K562 (cell line): ENCODE data around the gene FMC1. TPM values are rescaled to one million over a fixed set of nuclear protein-coding genes. Genes with fewer than 3 reads are reported as not detected.

Source experiments
- CBFA2T3 ChIP-seq: fragments of 450-650 bp; IDR thresholded peaks from 2 replicates; pipeline ENCODE4 v1.6.1; 2017
- ESRRA ChIP-seq: fragments of 450-650 bp; IDR thresholded peaks from 2 replicates; pipeline ENCODE4 v1.6.1; 2014; ENCODE audit warnings: low read depth, mild to moderate bottlenecking, moderate library complexity, borderline replicate concordance
- FOXP4 ChIP-seq: sonication (generic); formaldehyde crosslinking; IDR thresholded peaks from 2 replicates; pipeline ENCODE4 v1.8.0; 2022; ENCODE audit warnings: mild to moderate bottlenecking, missing genetic modification reagents, borderline replicate concordance
- PATZ1 ChIP-seq: fragments of 250-450 bp; sonication (Bioruptor Pico); IDR thresholded peaks from 2 replicates; pipeline ENCODE4 v1.5.0; 2020; ENCODE audit warnings: mild to moderate bottlenecking, borderline replicate concordance
- RFX7 ChIP-seq: fragments of 250-450 bp; sonication (Bioruptor Pico); IDR thresholded peaks from 2 replicates; pipeline ENCODE4 v1.5.1; 2021; ENCODE audit warnings: mild to moderate bottlenecking
- TEAD1 ChIP-seq, 2 experiments: fragments of 450-650 bp in 1 of 2; sonication (generic) in 1 of 2; formaldehyde crosslinking; IDR thresholded peaks; 2 replicates each; pipeline versions ENCODE4 v1.4.0 to v1.8.0; 2020 to 2022; ENCODE audit warnings: mild to moderate bottlenecking in 2 of 2, missing genetic modification reagents in 1 of 2
- VEZF1 ChIP-seq: fragments of 200-800 bp; sonication (Bioruptor generic); IDR thresholded peaks from 2 replicates; pipeline ENCODE4 v1.6.1; 2017; ENCODE audit warnings: missing genetic modification characterization, missing compliant biosample characterization
- ZNF121 ChIP-seq: sonication (generic); formaldehyde crosslinking; conservative IDR thresholded peaks from 2 replicates; pipeline ENCODE4 v1.8.0; 2022; ENCODE audit warnings: missing genetic modification reagents
- ZNF318 ChIP-seq, 2 experiments: fragments of 450-650 bp; IDR thresholded peaks; 2 replicates each; pipeline ENCODE4 v1.6.1; 2016; ENCODE audit warnings: mild to moderate bottlenecking in 2 of 2, borderline replicate concordance in 1 of 2, low read depth in 1 of 2, moderate library complexity in 1 of 2
- ZNF77 ChIP-seq: fragments of 250-450 bp; sonication (Bioruptor Pico); IDR thresholded peaks from 2 replicates; pipeline ENCODE4 v1.5.0; 2020
- polyA plus RNA-seq, 8 experiments: library from polyadenylated mRNA; depleted of rRNA in 4 of 8; stranded (reverse) in 5 of 8; unstranded in 3 of 8; fragments of >200 nt; fragmentation: Nextera tagmentation in 2 of 8; fragmentation: Illumina TruSeq in 1 of 8; extraction: Ambion mirVana in 2 of 8; extraction: Trizol in 1 of 8; gene quantifications; 2 replicates each; pipeline versions ENCODE4 v1.2.1 to v1.2.3, GENCODE V29; 2011 to 2014; ENCODE audit warnings: inconsistent platforms in 1 of 8, missing spikeins in 1 of 8
- total RNA-seq, 7 experiments: library from RNA; depleted of rRNA in 6 of 7; stranded (reverse); fragments of >200 nt in 6 of 7; fragmentation: Illumina TruSeq in 2 of 7; extraction: Trizol in 2 of 7; gene quantifications; 2 replicates each; pipeline versions ENCODE4 v1.2.1 to v1.2.3, GENCODE V29; 2011 to 2021; ENCODE audit warnings: low replicate concordance in 1 of 7

FMC1 gene
- total and polyA plus RNA-seq, 9 of the 15 experiments (the other 6 are each of a cell fraction or from before 2014, with no cell fraction given), result 14.0 to 116 (median 29.0) TPM

- TF ChIP-seq ZNF318 (IDR thresholded peaks at IDR 0.05; ENCODE audit: borderline replicate concordance in 1 of 2, low read depth in 1 of 2) (peak in 1 of 2 experiments; percentile 45; a peak in 1 of 4 replicates), ZNF77 (CRISPR knock-in tag) (no peak), VEZF1 (CRISPR knock-in tag) (no peak), CBFA2T3 (no peak), PATZ1 (CRISPR knock-in tag) (0 out of 2 replicates have a peak, but pooled peaks have one; percentile 28), RFX7 (CRISPR knock-in tag) (0 out of 2 replicates have a peak, but pooled peaks have one; percentile 12), FOXP4 (peak; percentile 25; the same call in 1 of the 2 replicates), TEAD1 (CRISPR knock-in tag; IDR thresholded peaks at IDR 0.05) (peak in 1 of 2 experiments; percentile 56; a peak in 1 of 4 replicates), ESRRA (no peak; the same call in 1 of the 2 replicates), ZNF121 (no peak)
These were observed 19.2 kb downstream of the FMC1 start (continued) for GRCh38 chr7:139360210-139360947.
